Measurements from ENCODE around the gene WASF2.

DNA sequence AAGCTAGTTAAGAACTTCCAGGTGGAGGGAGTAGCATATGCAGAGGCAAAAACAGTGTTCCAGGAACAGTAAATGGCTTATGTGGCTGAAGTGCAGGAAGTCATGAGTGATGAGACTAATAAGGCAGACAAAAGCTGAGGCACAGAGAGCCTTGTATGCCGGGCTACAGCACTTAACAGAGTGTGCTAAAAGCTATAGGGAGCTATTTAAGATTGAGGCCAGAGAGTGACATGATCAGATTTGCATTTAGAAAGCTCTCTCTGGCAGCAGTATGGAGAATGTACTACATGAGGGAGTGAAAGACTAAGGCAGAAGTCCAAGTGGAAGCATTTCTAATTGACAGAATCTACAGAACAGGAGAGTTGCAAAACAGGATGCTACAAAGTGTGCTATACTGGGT is 38.6 kb downstream of the WASF2 start:
- no peak for TF ChIP-seq EZH2phosphoT487 (IDR thresholded peaks at IDR 0.05)
- TF ChIP-seq, protein P1, sequence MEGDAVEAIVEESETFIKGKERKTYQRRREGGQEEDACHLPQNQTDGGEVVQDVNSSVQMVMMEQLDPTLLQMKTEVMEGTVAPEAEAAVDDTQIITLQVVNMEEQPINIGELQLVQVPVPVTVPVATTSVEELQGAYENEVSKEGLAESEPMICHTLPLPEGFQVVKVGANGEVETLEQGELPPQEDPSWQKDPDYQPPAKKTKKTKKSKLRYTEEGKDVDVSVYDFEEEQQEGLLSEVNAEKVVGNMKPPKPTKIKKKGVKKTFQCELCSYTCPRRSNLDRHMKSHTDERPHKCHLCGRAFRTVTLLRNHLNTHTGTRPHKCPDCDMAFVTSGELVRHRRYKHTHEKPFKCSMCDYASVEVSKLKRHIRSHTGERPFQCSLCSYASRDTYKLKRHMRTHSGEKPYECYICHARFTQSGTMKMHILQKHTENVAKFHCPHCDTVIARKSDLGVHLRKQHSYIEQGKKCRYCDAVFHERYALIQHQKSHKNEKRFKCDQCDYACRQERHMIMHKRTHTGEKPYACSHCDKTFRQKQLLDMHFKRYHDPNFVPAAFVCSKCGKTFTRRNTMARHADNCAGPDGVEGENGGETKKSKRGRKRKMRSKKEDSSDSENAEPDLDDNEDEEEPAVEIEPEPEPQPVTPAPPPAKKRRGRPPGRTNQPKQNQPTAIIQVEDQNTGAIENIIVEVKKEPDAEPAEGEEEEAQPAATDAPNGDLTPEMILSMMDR (IDR thresholded peaks at IDR 0.05) = no peak

All from neural progenitor cell (in vitro differentiated cells).